Vagina (tissue), 2 donors: ENCODE measurements around the gene GRIN1.

Experiments used
- POLR2A ChIP-seq, 2 donors: fragments of 450-650 bp; IDR thresholded peaks; one replicate each; pipeline ENCODE4 v1.6.1; 2017; ENCODE audit warnings: antibody characterized with exemption in 2 of 2, mild to moderate bottlenecking in 2 of 2, moderate library complexity in 2 of 2
- TF ChIP-seq, protein P1 (sequence below), 3 experiments: fragments of 450-650 bp in 2 of 3; fragments of 200-600 bp in 1 of 3; sonication (generic) in 1 of 3; IDR thresholded peaks; one replicate each; pipeline ENCODE4 v1.5.1; 2017 to 2019; ENCODE audit warnings: antibody characterized with exemption in 3 of 3, mild to moderate bottlenecking in 2 of 3, moderate library complexity in 2 of 3

DNA sequence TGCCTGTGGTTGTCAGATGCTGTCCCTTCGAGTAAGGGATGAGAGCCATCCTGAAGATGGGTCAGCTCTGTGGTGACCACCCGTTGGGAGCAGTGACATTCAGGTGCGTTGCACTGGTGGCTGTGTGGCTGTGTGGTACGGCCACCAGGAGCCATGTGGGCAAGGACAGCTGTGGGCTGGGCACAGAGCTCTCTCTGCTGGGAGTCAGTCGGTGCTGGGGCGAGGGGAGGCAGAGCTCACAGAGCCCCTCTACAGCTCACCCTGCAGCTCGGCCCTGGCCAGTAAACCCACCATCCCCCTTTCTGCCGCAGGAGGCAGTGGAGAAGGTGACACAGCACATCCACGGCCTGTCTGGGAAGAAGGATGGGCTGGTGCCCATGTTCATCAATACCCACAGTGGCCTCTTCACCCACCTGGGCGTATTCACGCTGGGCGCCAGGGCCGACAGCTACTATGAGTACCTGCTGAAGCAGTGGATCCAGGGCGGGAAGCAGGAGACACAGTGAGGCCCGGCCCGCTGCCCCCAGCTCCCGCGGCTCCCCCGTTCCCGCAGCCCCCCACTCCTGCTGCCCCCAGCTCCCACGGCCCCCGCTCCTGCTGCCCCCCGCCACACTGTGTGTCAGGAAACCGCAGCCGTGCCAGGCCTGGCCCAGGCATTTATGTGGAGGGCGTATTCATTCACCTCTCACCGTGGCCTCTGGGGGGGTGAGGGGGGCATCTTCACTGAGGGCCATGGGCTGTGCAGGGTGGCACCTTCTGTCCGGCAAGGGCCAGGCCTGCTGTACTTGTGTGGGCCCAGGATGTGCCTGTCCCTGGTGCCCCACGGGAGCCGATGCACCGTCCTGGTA lies 32.9 kb upstream of the GRIN1 start:
- TF ChIP-seq POLR2A (IDR thresholded peaks at IDR 0.05), result no peak
- TF ChIP-seq, protein P1, sequence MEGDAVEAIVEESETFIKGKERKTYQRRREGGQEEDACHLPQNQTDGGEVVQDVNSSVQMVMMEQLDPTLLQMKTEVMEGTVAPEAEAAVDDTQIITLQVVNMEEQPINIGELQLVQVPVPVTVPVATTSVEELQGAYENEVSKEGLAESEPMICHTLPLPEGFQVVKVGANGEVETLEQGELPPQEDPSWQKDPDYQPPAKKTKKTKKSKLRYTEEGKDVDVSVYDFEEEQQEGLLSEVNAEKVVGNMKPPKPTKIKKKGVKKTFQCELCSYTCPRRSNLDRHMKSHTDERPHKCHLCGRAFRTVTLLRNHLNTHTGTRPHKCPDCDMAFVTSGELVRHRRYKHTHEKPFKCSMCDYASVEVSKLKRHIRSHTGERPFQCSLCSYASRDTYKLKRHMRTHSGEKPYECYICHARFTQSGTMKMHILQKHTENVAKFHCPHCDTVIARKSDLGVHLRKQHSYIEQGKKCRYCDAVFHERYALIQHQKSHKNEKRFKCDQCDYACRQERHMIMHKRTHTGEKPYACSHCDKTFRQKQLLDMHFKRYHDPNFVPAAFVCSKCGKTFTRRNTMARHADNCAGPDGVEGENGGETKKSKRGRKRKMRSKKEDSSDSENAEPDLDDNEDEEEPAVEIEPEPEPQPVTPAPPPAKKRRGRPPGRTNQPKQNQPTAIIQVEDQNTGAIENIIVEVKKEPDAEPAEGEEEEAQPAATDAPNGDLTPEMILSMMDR (IDR thresholded peaks at IDR 0.05), result no peak
